22Rv1 (cell line): Measurements from ENCODE around the gene TGFBR3.

Source experiments
- H3K27ac ChIP-seq: fragments of 450-650 bp; 2 replicates; pipeline ENCODE4 v1.5.1; 2017
- ZFX ChIP-seq: fragments of 450-650 bp; IDR thresholded peaks from 2 replicates; pipeline ENCODE4 v1.6.1; 2017; ENCODE audit warnings: antibody characterized with exemption, borderline replicate concordance
- TF ChIP-seq, protein P1 (sequence below): fragments of 450-650 bp; IDR thresholded peaks from 2 replicates; pipeline ENCODE4 v1.5.1; 2017; ENCODE audit warnings: mild to moderate bottlenecking

Gene TGFBR3

GRCh38 chr1:91821126-91821868, 64.7 kb downstream of the TGFBR3 start:
- TF ChIP-seq ZFX: no peak
- TF ChIP-seq, protein P1, sequence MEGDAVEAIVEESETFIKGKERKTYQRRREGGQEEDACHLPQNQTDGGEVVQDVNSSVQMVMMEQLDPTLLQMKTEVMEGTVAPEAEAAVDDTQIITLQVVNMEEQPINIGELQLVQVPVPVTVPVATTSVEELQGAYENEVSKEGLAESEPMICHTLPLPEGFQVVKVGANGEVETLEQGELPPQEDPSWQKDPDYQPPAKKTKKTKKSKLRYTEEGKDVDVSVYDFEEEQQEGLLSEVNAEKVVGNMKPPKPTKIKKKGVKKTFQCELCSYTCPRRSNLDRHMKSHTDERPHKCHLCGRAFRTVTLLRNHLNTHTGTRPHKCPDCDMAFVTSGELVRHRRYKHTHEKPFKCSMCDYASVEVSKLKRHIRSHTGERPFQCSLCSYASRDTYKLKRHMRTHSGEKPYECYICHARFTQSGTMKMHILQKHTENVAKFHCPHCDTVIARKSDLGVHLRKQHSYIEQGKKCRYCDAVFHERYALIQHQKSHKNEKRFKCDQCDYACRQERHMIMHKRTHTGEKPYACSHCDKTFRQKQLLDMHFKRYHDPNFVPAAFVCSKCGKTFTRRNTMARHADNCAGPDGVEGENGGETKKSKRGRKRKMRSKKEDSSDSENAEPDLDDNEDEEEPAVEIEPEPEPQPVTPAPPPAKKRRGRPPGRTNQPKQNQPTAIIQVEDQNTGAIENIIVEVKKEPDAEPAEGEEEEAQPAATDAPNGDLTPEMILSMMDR: no peak
- H3K27ac ChIP-seq: no peak overlapping the region

GRCh38 chr1:91819038-91819788, 66.7 kb downstream of the TGFBR3 start:
- TF ChIP-seq, protein P1: no peak
- TF ChIP-seq ZFX: no peak
- H3K27ac ChIP-seq: no peak overlapping the region

GRCh38 chr1:91818713-91818975, 67.3 kb downstream of the TGFBR3 start:
- no peak overlapping the region for H3K27ac ChIP-seq
- TF ChIP-seq, protein P1: no peak
- no peak for TF ChIP-seq ZFX

GRCh38 chr1:91817211-91817905, 68.6 kb downstream of the TGFBR3 start:
- TF ChIP-seq, protein P1: no peak
- no peak for TF ChIP-seq ZFX
- H3K27ac ChIP-seq: no peak overlapping the region

DNA sequence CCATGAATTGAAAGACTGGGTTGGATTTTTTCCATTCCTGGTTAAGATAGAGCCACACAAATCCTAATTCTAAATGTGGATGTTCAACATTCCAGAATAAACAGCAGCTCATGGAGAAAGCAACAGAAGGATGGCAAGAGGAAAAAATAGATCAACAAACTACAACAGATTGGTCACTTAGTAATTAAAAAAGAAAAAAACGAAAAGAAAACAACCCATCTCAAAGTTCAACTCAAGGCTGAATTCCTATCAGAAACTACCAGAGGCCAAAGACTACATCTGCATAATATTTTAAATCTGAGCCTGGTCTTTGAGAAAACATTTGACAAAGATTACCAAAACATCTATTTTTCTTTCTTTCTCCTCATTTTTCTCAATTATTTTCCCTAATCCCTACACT, 69.9 kb downstream of the TGFBR3 start:
- no peak for TF ChIP-seq ZFX
- TF ChIP-seq, protein P1: no peak
- H3K27ac ChIP-seq: no peak overlapping the region

- H3K27ac ChIP-seq: no peak overlapping the region
These were observed 71.5 kb downstream of the TGFBR3 start for GRCh38 chr1:91814448-91814847.

More at GRCh38 chr1:91814448-91814847, 71.5 kb downstream of the TGFBR3 start:
- TF ChIP-seq, protein P1: no peak
- no peak for TF ChIP-seq ZFX
